GM19324 (cell line): Measurements from ENCODE around the gene LRRC74B.
"Not testable (repeated sequence)": the region's sequence is repeated elsewhere in the genome, so short reads cannot be mapped to it uniquely, and the experiment has no call there.

Experiments used
- ATAC-seq: cut with Tn5 transposase; IDR thresholded peaks from one replicate; pipeline ENCODE4 v1.9.1; 2021; ENCODE audit warnings: mild to moderate bottlenecking, moderate library complexity; ENCODE audit not compliant: unreplicated experiment, low FRiP score

LRRC74B gene

DNA sequence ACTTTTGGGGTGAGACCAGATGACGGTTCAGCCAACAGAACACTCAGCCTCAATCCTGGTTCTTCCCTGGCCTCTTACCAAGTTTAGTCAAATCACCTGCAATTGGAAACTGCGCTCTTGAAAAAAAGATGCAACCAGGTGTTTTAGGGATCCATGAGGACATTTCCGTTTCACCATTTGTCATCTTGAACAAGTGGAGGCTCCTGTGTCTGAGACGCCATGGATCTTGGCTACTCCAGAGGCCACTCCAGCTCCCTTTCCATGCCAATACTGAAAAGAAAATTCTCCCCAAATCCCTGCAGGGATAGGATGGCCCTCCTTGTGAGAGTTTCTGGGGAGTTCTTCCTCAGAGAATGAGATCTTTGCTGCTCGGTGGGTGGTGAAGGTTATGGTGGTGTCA is 27.7 kb downstream of the LRRC74B start:
- ATAC-seq = no peak

DNA sequence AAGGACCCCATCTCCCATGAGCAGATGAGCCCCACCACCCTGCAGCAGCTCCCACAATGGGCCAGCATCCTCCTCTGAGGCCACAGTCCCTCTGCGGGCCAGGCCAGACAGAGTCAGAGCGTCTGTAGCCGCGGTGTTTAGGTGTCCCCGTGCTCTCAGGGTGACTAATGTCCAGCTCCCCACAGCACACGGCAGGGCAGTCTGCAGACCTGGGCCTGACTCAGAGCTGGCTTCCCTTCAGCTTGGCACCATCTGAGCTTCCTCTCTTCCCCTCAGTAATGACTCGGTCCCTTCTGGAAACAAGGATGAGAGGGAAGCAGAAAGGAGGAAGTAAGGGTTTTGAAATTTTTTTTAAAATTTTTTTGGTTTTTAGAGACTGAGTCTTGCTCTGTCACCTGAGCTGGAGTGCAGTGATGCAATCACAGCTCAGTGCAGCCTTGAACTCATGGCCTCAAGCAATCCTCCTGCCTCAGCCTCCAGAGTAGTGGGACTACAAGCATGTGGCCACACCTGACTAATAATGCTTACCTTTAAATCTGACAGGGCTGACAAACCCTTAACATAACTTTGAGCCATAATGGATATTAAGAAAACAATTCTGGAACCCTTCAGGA is 28.5 kb downstream of the LRRC74B start:
- no peak for ATAC-seq

GRCh38 chr22:21075516-21076138 is 29.9 kb downstream of the LRRC74B start:
- no peak for ATAC-seq

- no peak for ATAC-seq
Observed at GRCh38 chr22:21076912-21077625, 31.3 kb downstream of the LRRC74B start.

DNA sequence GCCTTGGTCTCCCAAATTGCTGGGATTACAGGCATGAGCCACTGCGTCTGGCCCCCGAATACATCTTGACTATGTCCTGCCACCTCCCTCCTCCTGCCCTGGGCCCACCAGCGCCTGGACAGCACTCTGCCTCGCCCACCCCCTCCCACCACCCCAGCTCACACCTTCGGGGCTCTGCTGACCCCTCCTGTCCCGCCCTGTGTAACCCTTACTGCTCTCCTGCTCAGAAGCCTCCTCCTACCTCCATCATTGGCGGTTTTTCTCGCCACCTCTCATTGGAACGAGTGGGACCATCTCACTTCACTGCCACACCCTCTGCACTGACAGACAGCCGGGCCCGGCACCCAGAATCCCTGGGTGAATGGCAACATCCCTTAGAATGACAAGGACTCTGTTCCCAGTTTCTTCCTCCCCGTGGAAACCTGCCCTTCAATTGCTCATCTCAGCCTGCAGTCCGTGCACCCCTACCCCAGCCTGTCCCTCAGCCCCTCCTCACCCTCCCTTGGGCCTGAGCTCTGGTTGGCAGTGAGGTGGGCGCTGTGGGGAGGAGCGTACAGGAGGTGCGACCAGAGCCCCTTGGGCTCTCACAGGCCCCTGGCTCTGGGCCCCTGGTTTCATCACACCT is 32.2 kb downstream of the LRRC74B start:
- ATAC-seq = no peak

DNA sequence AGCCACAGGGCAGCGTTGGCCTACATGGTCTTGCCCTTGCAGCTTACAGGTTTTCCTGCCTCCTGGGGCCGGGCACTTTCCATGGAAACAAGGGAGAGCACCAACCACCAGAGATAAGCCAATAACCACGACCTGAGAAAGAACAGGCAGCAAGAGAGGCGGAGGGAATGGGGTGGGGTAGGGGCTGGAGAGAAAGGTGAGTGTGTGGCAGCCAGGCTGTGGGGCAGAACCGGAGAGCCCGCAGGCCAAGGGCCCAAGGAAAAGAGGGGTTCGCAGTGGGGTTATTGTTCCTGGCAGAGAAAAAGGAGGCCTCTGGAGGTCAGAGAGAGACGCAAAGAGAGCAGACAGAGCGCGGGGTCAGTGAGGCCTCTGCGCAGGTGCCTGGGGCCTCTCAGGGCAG is 33.2 kb downstream of the LRRC74B start:
- ATAC-seq = no peak

GRCh38 chr22:21079493-21079892 is 33.7 kb downstream of the LRRC74B start:
- no peak for ATAC-seq

- ATAC-seq = no peak
Observed at GRCh38 chr22:21080435-21081137, 34.8 kb downstream of the LRRC74B start.

DNA sequence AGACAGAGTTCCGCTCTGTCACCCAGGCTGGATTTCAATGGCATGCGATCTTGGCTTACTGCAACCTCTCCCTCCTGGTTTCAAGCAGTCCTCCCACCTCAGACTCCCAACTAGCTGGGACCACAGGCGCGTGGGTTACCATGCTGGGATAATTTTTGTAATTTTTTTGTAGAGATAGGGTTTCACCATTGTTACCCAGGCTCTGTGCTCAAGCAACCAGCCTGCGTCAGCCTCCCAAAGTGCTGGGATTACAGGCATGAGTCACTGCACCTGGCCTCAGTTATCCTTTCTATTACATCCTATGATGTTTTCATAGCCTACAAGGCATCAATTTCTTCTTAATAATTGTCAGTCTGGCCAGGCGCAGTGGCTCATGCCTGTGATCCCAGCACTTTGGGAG is 36.5 kb downstream of the LRRC74B start:
- ATAC-seq = no peak

- ATAC-seq = no peak
Observed at GRCh38 chr22:21087119-21087518, 41.4 kb downstream of the LRRC74B start.

- ATAC-seq = not testable (repeated sequence)
Observed at GRCh38 chr22:21087926-21088325, 42.2 kb downstream of the LRRC74B start.

GRCh38 chr22:21091220-21091619 is 45.5 kb downstream of the LRRC74B start:
- ATAC-seq = not testable (repeated sequence)

DNA sequence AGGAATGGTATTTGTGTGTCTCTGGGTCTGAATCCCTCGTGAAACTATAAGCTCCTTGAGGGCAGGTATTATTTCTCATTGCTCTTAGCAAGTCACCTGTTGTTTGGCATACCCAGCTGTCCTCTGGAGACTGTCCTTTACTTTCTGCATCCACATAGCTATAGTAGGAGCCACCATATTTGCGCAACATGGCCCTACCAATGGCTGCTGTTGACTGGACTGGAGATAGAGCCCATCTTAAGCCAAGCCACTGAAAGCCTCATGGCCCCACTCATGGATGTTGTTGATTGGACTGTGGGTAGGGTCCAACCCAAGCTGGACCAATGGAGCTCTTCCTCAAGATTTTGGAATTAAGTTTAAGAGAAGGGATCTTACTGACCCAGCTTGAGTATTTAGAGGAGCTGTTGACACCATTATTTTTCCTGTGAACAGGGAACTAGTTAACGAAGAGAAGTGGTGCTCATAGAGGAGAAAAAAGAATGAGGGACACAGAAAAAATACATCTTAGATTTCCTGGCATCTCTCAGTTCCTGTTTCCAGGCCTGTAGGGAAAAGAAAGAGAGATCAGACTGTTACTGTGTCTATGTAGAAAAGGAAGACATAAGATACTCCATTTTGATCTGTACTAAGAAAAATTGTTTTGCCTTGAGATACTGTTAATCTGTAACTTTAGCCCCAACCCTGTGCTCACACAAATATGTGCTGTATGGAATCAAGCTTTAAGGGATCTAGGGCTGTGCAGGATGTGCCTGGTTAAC is 47.2 kb downstream of the LRRC74B start:
- no peak for ATAC-seq

DNA sequence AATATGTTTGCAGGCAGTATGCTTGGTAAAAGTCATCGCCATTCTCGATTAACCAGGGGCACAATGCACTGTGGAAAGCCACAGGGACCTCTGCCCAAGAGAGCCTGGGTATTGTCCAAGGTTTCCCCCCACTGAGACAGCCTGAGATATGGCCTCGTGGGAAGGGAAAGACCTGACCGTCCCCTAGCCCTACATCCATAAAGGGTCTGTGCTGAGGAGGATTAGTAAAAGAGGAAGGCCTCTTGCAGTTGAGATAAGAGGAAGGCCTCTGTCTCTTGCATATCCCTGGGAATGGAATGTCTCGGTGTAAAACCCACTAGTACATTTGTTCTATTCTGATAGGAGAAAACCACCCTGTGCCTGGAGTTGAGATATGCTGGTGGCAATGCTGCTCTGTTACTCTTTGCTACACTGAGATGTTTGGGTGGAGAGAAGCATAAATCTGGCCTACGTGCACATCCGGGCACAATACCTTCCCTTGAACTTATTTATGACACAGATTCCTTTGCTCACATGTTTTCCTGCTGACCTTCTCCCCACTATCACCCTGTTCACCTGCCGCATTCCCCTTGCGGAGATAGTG is 47.9 kb downstream of the LRRC74B start:
- ATAC-seq = not testable (repeated sequence)

- no peak for ATAC-seq
Observed at GRCh38 chr22:21094911-21095772, 49.4 kb downstream of the LRRC74B start.

DNA sequence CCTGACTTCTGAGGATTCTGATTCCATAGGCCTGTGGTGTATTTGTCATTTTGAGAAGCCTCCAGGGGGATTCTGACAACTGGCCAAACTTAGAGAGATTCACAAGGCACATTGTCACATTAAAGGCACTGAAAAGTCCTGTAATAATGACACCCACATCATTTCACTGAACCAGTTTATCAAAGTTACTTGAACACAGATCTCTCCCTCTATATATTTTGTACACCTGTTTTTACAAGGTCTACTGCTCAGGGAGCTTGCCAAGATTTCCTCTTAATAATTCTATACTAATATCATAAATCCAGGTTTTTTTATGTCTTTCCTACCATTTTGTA is 50.0 kb downstream of the LRRC74B start:
- ATAC-seq = no peak

GRCh38 chr22:21096878-21097277 is 51.1 kb downstream of the LRRC74B start:
- not testable (repeated sequence) for ATAC-seq

- no peak for ATAC-seq
Observed at GRCh38 chr22:21098099-21098671, 52.4 kb downstream of the LRRC74B start.

- ATAC-seq = no peak
Observed at GRCh38 chr22:21099578-21099977, 53.8 kb downstream of the LRRC74B start.
